NOMO-1 treated with DMSO at 0.1 percent for 48 hours (cell line): ENCODE measurements around the gene CAPN3.

Source experiments
- DNase-seq: peaks from one replicate; lab custom pipeline; 2025; ENCODE audit not compliant: unreplicated experiment; lab: John Stamatoyannopoulos, UW

CAPN3 gene

DNA sequence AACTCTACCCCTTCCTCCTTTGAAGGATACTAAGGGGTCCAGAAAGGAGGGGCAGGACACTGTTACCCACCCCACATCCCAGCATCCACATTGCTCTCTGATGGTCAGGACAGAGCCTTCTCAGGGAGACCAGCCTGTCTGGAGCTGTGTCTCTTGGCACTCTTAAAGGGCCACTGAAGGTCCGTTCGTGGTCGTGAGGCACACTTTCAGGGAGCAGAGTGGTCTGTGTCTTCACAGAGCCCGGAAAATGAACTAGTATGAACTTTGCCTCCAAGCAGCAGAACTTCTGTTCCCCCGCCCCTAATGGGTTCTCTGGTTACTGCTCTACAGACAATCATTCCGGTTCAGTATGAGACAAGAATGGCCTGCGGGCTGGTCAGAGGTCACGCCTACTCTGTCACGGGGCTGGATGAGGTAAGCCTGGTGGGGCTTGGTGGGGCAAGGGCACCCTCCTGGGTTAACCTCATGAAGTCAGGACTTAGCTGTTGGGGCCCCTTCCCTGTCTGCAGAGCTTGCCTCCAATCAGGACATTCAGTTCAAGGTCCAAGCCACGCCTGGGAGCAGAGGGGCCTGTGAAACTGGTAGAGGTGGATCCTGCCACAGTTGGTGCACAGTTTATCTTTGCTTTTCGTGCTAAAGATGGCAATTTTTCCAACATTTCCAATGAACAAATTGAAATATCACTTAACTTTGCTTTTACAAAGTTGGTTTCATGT is 33.2 kb downstream of the CAPN3 start:
- no peak for DNase-seq

- no peak for DNase-seq
Measured at GRCh38 chr15:42394106-42394505, 34.8 kb downstream of the CAPN3 start.

- DNase-seq = no peak
Measured at GRCh38 chr15:42395838-42396237, 36.5 kb downstream of the CAPN3 start.

DNA sequence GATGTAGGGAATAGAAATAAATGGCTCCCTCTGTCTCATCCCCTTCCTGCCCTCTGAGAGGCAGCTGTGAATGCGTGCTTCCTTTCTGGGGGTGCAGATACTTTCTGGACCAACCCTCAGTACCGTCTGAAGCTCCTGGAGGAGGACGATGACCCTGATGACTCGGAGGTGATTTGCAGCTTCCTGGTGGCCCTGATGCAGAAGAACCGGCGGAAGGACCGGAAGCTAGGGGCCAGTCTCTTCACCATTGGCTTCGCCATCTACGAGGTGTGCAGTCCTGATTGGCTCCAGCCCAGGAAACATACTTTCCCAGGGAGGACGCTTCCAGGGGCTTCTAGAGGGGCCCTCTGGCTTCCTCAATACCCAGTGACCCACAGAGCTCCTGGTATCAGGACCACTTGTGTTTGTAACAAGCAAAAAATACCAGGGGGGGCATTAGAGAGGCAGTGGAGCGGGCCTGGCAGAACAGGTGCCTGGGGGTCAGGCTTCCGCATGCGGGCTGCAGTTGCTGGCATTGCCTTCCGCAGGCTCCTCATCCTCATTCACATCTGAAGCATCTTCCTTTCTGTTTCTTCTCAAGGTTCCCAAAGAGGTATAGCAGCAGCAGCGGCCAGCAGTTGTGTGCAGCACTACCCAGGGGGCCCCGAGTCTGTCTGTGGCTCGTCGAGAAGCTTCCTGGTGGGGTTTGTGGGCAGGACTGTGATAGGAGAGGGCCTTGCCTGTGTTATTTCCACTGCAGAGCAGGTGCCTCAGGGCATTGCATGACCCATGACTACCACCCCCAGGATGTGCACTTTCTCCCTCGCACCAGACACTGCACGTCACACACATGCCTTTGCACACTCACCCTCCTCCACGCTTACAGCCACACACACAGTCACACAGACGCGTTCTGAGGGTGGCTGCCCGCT is 42.5 kb downstream of the CAPN3 start:
- DNase-seq = no peak

GRCh38 chr15:42402455-42403205 is 43.3 kb downstream of the CAPN3 start:
- DNase-seq = no peak

DNA sequence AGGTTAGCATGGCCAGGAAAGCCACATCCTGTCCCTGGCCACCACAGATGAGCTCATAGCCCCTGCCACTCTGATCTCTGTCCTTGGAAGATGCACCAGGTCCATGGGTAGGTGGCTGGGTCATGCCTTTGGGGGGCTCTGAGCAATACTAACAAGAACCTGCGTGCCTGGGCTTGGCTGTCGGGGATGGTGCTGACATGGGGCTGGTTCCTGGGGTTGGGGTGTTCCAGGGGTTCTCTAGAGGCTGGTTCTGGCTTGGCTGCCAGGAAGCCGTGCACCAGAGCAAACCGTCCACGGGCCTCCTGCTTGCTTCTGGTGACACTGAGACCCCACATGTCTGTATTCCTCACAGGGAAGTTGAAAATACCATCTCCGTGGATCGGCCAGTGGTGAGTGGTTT is 44.1 kb downstream of the CAPN3 start:
- no peak for DNase-seq

- no peak for DNase-seq
Measured at GRCh38 chr15:42404461-42405235, 45.3 kb downstream of the CAPN3 start.

GRCh38 chr15:42405863-42406482 is 46.7 kb downstream of the CAPN3 start:
- DNase-seq = no peak

GRCh38 chr15:42408178-42408577 is 48.9 kb downstream of the CAPN3 start:
- DNase-seq = no peak

DNA sequence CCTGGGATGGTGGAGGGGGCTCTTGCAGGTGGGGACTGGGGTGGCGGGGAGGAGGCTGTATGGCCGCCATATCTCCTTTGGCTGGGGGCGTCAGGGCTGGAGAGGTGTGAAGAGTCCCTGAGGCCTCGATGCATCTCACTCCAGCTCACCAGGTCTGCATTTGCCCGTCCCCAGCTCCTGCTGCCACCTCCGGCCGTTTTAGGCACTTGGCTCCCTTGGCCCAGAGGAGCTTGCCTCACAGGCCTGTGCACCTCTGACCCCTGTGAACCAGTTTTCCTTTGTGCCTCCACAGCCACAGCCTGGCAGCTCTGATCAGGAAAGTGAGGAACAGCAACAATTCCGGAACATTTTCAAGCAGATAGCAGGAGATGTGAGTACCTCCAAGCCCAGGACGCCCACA is 49.7 kb downstream of the CAPN3 start:
- DNase-seq = no peak

GRCh38 chr15:42411884-42412283 is 52.6 kb downstream of the CAPN3 start:
- no peak for DNase-seq

- DNase-seq = no peak
Measured at GRCh38 chr15:42413920-42414319, 54.6 kb downstream of the CAPN3 start.

DNA sequence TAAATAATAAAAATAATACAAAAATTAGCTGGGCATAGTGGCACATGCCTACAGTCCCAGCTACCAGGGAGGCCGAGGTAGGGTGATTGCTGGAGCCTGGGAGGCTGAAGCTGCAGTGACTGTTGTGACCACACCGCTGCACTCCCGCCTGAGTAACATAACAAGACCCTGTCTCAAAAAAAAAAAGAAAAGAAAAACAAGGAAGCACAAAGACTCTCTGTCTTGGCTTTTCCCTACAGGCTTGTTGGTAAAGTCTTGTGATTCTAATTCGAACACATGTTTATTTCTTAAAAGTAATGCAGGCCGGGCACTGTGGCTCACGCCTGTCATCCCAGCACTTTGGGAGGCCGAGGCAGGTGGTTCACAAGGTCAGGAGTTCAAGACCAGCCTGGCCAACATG is 60.1 kb downstream of the CAPN3 start:
- DNase-seq = no peak

DNA sequence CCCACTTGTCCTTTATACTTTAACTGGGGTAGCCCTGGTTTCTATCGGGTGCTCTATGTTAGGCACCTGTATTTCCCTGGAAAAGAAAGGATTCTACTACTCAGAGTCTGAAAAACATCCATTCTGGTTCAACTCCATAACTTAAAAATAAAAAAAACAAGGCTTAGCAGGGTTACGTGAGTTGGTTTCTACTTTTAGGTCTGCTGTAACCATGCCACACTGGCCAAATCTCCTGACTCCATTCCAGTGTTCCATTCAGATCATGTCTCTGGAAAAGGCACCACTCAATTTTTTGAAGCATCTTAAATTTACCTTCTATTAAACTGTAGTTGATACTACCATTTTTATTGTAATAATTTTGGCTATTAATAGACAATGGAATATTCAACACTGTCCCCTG is 62.1 kb downstream of the CAPN3 start:
- DNase-seq = no peak

DNA sequence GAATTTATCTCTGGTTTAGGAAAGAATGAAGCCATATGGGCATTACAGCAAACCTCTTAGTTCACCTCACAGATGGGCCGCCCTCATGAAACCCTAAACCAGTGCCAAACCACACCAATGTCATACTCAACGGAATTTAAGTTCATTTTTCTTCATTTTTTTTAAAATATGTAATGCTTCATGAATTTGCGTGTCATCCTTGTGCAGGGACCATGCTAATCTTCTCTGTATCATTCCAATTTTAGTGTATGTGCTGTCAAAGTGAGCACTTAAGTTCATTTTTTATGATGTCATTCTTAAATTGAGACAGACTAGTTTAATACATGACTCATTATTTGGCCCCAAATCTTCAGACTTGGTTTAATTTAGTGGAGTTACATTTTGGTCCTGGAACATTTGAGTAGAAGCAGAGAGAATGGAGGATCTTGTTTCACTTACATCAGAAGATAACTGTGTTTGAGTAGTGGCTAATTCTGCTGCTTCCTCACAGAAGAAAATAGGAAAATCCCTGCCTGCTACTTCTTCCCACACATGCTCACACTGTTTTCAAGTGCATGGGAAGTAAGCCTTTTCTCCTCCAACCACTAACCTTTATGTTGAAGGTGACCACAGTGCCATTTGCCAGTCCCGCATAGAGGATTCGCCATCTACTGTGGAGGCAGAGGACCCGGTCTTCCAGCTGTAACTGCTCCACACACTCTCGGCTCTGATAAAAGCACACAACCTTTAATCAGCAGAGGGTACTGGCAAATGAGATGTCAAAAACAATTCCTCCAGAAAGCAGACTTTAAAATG is 68.3 kb downstream of the CAPN3 start:
- no peak for DNase-seq

DNA sequence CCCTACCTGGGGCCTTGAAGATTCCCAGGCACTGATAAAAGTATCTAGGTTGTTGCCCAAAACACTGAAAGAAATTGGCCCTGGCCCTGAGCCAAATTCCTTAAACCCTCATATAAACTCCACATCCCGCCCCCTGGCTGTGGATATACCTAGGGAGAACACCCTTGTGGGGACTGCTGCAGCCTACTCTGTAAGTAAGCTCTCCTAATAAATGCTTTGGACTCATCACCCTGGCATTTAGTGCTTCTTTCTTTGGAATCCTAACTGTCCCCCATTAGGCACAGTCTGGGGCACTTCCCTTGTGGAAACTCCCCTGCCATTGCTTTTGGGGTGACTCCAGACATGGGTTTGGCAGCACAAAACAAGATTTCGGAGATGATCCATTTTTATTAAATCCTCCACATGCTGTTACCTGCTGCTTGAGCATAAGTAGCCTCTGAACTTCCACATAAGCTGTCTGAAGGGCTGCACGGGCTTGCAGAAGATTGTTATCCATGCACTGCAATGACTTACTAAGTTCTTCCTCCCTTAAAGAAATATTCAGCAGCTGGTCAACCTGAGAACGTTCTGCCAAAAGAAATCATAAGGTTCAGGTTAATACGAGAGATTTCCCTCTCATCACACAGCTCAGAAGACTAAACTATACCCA is 85.2 kb downstream of the CAPN3 start:
- no peak for DNase-seq

DNA sequence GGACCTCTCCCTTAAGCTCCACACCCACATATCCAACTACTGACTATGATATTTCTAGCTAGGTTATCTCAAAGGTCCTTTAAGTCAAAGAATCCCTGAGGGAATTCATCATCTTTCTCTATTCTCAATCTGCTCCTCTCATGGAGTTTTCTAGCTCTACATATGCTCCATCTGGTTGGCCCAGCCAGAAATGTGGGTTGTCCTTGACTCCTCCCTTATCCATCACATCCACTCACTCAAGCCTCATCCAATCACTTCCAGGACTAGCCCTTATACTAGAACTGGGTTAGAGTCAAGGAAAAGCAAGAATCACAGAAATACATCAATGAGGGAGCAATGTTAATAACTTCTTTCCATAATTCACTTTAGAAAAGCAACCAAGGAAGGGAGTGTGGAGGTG is 86.2 kb downstream of the CAPN3 start:
- DNase-seq = no peak

DNA sequence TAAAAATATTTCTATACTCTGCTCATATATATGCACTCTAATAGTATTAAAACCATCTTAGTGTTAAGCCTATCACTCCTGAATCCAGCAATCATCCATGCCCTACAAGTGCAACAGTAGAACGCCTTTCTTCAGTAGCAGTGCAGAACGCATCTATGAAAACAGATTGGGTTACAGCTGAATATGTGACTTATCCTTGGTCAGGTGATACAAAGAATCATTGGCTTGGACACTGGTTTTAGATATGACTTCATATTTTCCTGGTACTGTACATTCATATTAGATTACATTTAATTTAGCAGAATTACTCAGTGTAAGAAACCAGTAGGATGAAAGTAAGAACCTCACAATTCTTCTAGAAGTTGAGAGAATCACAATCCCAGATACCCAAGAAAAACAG is 88.3 kb downstream of the CAPN3 start:
- DNase-seq = no peak

DNA sequence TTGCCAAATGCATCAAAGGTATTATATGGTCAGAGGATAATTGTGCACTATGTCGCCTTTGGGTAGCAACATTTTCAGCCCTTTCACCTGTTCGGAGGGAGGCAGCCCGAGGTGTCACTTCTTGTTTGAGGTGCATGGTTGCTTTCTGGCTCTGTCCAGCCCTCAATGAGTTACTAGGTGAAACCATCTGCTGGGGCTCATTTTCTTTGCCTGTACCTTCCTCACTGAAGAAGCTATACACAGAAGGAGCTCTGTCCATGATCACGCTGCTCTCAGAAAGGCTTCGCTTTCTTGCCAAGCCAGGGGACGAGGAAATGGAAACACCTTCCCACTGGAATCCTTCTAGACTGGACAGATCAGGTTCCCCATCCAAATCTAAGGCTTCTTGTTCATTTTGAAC is 89.0 kb downstream of the CAPN3 start:
- no peak for DNase-seq
